CD4-positive, alpha-beta T cell treated with Interleukin-17A for 4 hours (primary cell): ENCODE results near the gene TRAPPC14.
A peak's percentile ranks its signal among the peaks of the same experiment; 100 is the strongest.
"Not testable (repeated sequence)": the region's sequence is repeated elsewhere in the genome, so short reads cannot be mapped to it uniquely, and the experiment has no call there.

ENCODE experiments used
- DNase-seq: peaks from one replicate; pipeline ENCODE4 v3.0.0-alpha.2; 2020; ENCODE audit warnings: mixed read lengths

The TRAPPC14 gene

DNA sequence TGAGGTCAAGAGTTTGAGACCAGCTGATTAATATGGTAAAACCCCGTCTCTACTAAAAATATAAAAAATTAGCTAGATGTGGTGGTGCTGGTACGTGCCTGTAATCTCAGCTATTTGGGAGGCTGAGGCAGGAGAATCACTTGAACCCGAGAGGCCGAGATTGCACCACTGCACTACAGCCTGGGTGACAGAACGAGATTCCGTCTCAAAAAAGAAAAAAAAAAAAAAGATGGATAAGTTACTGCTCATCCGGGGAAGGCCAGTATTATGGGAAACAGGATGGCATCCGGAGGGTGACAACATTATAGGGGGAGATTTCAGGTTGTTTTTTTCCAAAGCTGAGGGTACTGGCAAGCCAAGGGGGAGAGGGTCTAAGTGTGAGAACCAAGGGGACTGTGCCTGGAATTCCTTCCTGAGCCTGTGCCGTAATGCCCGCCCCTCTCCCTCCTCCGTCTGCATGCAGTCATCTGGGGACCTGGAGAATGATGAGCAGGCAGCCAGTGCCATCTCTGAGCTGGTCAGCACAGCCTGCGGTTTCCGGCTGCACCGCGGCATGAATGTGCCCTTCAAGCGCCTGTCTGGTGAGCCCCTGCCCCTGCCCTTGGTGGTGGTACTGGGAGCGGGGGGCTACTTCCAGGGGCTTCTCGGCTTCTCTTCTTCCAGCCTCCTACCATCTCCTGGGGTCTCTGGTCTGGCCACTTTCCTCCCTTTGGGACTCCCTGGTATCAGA, 5.4 kb downstream of the TRAPPC14 start:
- no peak for DNase-seq

DNA sequence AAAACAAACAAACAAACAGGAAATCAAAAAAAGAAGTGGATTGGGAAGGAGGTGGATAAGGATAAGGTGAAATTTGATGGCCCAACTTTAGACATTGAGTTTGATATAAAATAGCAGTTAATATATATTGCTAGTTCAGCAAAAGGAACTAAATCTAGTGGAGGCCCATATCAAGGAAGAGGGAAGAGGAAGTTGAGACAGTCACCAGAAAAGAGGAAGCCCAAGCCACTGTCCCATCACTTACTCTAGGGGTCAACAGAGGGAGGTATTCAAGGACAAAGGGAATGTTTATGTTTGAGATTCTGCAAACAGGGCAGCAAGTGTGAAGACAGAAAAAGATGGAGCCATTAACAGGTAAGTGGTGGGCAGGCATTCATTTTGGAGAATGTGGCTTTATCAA, 6.1 kb downstream of the TRAPPC14 start:
- no peak for DNase-seq

DNA sequence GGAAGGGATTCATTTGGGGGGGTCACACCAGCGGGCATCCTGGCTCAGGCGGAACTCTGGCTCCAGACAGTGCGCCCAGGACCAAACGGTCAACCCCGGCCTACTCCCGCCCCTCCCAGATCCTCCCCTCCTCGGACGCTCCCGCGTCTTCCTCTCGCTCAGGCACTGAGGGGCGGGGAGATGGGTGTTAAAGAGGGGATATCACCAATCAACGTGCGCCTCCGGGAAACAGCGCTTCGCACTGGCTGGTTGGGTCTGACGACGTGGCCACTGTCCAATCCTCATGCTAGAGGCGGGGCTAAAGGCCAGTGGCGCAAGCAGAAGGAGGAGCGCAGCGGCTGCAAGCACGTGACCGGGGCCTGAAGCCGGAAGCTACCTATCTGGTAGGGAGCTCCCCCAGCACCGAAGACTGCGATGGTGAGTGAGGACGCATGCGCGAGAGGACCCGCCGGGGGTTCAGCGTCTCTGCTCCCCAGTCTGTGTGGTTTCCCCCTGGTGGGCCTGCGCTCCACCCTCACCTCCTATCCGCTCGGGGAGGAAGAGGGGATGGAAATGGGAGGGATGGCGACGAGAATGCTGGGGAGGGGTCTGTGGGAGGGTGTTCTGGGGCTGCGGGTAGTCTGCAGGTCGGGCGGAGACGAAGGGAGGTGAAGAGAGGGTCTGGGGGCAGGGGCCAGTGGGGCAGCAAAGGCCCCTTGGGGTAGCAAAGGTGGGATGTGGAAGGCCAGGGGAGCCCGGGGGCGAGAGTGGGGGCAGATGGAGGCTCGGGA, 9.8 kb downstream of the TRAPPC14 start, which contains the start of gene LAMTOR4:
TSS of gene LAMTOR4 (plus strand) at position 360 of the 770 bp plus-strand sequence. CDS start at position 415, 55 bp downstream.
- DNase-seq: peak; percentile 97

DNA sequence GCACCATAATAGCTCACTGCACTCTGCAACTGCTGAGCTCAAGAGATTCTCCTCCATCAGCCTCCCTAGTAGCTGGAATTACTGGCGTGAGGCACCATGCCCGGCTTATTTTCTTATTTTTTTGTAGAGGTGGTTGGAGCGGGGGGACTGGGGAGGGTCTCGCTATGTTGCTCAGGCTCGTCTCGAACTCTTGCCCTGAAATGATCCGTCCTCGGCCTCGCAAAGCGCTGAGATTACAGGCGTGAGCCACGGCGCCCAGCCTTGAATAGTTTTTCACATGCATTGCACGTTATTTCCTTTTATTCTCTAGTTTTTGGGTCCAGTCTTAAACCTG, 10.3 kb downstream of the TRAPPC14 start:
- DNase-seq: no peak

DNA sequence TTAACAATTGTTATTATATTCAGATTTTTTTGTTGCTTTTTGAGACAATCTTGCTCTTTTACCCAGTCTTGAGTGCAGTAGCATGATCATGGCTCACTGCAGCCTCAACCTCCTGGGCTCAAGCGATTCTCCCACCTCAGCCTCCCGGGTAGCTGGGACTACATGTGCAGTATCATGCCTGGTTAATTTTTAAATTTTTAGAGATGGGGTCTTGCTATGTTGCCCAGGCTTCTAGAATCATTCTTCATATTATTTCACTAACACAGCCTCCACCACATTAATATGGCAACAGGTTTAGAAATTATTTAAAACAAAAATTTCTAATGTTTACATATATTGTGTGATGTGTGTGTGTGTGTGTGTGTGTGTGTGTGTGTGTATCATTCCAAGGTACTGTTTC, 11.2 kb downstream of the TRAPPC14 start:
- no peak for DNase-seq

DNA sequence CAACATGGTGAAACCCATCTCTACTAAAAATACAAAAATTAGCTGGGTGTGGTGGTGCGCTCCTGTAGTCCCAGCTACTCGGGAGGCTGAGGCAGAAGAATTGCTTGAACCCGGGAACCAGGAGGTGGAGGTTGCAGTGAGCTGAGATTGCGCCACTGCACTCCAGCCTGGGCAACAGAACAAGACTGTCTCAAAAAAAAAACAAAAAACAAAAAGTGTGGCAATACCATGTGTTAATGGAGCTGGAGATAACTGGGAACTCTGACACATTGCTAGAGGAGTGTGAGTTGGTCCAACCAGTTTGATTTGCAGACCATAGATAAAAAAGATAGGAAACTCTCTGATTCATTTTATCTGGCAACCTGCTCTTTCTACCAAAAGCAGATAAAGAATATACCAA, 12.2 kb downstream of the TRAPPC14 start:
- DNase-seq: not testable (repeated sequence)

DNA sequence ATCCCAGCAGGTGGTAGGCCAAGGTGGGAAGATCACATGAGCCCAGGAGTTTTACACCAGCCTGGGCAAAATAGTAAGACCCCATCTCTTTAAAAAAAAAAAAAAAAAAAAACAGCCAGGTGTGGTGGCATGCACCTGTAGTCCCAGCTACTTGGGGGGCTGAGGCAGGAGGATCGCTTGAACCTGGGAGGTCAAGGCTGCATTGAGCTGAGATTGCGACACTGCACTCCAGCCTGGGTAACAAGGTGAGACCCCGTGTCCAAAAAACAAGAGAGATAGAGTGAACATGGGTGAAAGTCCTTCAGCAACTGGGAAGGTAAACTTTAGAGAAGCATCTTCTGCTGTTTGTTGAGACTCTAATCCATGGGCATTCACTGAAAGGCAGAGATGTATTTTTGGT, 16.1 kb downstream of the TRAPPC14 start:
- no peak for DNase-seq

DNA sequence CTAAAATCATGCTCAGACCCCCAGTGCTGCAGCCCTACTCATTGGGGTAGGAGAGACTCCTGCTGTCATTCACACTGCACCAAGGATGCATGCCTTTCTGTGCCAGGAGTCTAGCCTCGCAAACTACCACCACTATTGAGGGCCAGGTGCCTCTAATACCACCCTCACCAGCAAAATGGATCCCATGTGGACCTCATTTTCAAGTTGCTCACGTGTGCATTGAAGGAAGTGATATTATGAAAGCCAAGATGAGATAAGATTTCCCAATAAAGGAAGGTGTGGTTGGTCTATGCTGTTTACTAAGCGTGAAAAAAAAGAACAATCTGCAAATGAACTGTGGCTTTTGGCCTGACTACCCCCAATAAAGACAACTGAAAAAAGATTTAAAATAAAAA, 17.0 kb downstream of the TRAPPC14 start:
- no peak for DNase-seq

DNA sequence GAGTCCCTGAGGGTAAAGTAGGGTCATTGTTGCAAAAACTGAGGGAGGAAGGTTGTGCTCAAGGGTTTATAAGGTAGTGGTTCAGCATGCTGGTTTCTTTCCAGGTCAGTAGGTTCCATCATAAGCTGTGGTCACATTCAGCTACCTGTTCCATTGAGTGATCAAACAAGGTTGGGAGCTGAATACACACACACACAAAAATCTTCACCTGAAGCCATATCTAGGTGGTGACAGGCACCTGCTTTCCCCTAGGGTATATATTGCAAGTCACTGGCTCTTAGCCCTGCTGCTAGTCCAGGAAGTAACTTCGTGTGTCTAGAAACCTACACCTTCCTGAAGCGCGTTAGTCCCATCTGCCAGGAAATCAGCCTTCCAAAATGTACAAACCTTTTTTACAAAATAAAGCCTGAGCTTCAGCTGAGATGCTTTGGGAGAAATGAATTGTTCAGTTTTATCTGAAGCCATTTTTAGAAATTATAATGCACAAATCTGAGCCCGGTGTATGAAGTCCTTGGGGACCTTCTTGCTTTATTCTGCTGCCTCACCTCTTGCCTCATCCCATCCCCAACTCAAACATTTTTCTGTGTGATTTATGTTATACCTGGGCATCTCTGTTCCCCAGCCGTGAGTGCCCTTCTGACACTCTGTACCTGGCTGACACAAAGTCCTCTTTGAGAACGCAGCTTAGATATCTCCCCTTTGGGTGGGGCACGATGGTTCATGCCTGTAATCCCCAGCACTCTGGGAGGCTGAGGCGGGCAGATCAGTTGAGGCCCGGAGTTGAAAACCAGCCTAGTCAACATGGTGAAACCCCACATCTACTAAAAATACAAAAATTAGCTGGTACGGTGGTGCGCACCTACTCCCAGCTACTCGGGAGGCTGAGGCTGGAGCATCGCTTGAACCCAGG, 20.4 kb downstream of the TRAPPC14 start:
- peak; percentile 36 for DNase-seq

DNA sequence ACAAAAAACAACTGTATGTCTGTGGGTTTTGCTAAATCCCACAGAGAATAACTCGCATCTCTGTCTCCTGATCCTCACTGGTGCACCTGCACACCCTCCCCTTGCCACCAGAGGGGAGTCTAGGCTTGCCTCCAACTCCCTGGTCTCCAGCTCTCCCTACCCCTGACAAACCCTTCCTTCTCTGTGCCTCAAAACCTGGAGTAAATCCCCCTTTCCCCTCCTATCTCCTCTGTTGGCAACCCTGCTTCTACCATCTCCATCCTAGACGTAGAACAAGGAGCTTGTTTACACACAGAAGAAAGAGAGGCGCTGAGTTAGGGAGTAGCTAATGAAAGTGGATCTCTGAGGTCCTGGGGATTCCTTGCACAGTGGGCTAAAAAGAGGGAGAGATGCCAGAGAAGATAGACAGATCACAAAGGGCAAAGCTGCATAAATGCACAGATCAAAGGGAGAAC, 25.8 kb downstream of the TRAPPC14 start:
- DNase-seq: peak; percentile 79

DNA sequence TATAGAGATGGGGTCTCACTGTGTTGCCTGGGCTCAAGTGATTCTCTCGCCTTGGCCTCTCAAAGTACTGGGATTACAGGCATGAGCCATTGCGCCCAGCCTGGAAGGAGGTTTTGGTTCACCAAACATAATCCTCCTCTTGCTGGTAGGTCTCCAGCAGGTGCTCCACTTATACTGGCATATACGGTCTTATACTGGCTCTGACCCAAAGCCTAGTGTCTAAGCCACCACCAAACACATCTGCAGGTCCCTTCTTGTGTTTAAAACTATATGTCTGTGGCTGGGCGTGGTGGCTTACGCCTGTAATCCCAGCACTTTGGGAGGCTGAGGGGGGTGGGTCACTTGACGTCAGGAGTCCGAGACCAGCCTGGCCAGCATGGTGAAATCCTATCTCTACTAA, 26.4 kb downstream of the TRAPPC14 start:
- no peak for DNase-seq

DNA sequence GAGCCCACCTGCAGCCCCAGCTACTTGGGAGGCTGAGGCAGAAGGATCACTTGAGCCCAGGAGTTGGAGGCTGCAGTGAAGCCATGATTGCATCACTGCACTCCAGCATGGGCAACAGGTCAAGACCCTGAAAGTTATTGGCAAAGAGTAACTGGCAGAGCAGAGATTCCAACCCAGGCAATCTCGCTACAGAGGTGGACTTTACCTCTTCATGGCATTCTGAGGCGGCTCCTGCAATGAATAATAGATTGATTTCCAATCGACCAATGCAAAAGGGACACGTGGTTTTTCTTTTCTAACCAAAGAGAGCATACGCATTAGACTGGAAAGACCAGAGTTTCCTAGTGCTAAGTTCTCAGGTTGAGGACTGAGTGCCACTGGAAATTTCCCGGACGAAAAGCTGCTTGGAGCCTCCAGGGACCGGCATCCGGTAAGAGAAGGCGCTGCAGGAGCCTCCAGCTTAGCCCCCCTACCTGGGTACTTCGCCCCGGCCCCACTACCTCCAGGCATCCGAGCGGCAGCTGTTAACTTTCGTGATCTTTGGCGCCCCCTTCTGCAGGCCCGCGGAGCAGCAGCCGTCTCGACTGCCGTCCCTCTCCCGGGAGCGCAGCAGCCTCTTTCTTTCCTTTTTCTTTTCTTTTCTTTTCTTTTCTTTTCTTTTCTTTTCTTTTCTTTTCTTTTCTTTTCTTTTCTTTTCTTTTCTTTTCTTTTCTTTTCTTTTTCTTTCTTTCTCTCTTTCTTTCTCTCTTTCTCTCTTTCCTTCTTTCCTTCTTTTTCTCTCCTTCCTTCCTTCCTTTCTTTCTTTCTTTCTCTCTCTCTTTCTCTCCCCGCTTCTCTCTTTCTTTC, 27.7 kb downstream of the TRAPPC14 start:
- peak; percentile 92 for DNase-seq

DNA sequence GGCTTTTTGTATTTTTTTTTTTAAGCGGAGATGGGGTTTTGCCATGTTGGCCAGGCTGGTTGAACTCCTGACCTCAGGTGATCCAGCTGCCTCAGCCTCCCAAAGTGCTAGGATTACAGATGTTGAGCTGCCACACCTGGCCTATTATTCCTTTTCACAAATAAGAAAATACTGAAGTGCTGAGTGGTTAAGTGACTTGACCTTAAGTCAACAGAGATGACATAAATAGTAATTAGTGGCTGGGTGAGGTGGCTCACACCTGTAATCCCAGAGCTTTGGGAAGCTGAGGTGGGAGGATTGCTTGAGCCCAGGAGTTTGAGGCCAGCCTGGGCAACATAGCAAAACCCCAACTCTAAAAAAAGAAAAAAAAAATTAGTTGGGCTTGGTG, 28.3 kb downstream of the TRAPPC14 start:
- not testable (repeated sequence) for DNase-seq

DNA sequence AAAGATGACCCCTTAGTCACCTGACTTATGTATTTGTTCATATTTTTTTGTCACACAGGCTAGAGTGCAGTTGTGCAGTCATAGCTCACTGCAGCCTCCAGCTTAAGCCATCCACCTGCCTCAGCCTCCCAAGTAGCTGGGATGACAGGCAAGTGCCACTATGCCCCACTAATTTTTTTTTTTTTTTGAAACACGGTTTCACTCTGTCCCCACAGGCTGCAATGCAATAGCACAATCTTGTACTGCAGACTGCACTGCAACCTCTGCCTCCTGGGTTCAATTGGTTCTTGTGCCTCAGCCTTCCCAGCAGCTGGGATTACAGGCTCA, 29.9 kb downstream of the TRAPPC14 start:
- DNase-seq: no peak

DNA sequence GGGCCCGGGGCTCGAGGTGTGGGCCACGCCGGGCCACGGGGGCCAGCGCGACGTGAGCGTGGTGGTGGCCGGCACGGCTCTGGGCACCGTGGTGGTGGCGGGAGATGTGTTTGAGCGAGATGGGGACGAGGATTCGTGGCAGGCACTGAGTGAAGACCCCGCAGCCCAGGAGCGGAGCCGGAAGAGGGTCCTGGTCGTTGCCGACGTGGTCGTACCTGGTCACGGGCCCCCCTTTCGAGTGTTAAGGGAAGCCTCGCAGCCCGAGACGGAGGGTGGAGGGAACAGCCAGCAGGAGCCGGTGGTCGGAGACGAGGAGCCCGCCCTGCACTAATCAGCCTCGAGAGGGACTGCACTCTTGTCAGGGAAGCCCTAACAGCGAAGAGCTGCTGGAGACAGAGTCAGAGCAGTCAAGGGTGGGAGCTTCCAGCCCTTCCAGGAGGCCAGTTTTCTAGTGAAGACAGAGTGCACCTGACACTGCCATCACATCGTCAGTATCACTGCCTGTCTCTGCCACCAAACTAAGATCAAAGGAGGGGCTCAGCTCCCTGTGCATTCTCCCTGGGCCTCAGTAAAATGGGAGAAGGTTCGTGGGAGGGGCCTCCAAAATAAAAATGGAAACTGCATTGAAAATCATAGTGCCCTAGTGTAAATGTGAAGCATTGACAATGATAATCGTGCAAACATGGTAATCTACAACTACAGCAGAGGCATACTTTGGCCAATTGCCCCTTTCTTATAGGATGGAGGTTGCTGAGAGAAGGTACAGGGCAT, 30.5 kb downstream of the TRAPPC14 start:
- peak; percentile 45 for DNase-seq

DNA sequence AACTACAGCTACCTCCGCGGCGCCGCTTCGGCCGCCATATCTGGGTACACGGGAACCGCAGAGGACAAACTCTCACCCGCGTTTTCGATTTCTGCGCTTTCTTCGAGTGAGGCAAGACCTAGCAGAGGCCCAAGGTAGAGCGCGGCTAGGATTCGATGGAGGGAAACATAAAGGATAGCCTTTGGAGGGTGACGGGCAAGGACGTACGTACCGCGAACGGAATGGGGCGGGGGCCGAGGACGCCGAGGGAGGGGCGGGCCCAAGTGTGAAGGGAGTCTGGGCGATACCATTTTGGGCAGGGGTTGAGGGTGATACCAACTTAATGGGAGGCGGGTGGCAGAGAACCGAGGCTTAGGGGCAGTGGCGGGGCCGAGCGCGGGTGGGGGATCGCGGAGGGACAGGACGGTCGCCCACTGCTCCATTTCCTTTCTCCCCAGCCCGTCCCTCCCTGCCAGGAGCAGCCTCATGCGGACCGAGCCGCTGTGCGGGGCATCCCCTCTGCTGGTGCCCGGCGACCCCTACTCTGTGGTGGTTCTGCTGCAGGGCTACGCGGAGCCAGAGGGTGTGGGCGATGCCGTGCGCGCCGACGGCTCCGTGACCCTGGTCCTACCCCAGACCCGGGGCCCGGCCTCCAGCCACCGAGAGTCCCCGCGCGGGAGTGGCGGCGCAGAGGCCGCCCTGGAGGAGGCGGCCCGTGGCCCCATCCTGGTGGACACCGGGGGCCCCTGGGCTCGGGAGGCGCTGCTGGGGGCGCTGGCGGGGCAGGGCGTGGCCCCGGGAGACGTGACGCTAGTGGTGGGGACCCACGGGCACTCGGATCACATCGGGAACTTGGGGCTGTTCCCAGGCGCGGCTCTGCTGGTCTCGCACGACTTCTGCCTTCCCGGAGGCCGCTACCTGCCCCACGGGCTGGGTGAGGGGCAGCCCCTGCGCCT, 31.3 kb downstream of the TRAPPC14 start, which contains the start of gene MBLAC1:
TSS of gene MBLAC1 (plus strand) at position 37 of the 935 bp plus-strand sequence. CDS start at position 466, 429 bp downstream.
- DNase-seq: peak; percentile 94

DNA sequence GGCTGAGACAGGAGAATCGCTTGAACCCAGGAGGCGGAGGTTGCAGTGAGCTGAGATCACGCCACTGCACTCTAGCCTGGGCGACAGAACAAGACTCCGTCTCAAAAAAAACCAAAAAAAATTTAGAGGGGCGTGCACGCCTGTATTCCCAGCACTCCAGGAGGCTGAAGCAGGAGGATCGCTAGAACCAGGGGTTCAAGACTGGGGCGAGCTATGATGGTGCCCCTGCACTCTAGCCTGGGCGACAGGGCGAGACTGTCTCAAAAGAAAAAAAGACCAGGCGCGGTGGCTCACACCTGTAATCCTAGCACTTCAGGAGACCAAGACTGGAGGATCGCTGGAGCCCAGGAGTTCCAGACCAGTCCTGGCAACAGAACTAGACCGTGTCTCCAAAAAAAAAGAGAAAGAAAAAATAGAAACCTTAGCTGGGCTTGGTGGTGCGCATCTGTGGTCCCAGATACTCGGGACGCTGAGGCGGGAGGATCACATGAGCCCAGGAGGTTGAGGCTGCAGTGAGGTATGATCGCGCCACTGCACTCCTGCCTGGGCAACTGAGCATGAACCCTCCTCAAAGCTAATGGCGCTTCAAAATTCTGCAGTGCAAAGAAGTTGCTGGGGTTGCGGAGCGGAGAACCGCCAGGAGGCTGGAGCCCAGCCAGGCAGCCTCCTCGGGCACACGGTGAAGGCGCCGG, 32.1 kb downstream of the TRAPPC14 start:
- no peak for DNase-seq

DNA sequence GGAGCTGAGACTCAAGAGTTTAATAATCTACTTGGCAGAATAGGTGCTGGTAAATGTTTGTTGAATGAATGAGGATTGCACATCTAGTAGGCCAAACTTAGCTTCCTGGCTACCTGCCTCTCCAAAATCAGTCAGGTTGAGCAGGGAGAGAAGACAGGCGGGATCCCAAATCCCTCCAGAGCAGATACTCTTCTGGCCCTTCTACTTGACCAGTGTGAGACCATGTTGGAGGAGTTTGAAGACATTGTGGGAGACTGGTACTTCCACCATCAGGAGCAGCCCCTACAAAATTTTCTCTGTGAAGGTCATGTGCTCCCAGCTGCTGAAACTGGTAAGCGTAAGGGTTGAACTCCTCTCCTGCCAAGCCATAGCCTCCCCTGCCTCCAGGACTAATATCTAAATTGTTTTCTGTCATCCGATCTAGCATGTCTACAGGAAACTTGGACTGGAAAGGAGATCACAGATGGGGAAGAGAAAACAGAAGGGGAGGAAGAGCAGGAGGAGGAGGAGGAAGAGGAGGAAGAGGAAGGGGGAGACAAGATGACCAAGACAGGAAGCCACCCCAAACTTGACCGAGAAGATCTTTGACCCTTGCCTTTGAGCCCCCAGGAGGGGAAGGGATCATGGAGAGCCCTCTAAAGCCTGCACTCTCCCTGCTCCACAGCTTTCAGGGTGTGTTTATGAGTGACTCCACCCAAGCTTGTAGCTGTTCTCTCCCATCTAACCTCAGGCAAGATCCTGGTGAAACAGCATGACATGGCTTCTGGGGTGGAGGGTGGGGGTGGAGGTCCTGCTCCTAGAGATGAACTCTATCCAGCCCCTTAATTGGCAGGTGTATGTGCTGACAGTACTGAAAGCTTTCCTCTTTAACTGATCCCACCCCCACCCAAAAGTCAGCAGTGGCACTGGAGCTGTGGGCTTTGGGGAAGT, 34.0 kb downstream of the TRAPPC14 start:
- no peak for DNase-seq
